Naive thymus-derived CD4-positive, alpha-beta T cell (primary cell): Measurements from ENCODE around the gene MPV17L. TPM values are rescaled to one million over a fixed set of nuclear protein-coding genes. Genes with fewer than 3 reads are reported as not detected.
"Not testable (repeated sequence)": the region's sequence is repeated elsewhere in the genome, so short reads cannot be mapped to it uniquely, and the experiment has no call there.

ENCODE experiments used
- ATAC-seq: fragments of 150-1000 bp; cut with Tn5 transposase; 2 replicates; pipeline ENCODE4 v1.10.0; 2021; ENCODE audit warnings: mild to moderate bottlenecking, moderate library complexity
- CTCF ChIA-PET: fragments of 350-600 bp; sonication (Branson Sonifier 250); formaldehyde crosslinking; loops from one replicate; lab custom pipeline; 2021; ENCODE audit warnings: antibody characterized with exemption; lab: Charles Lee
- POLR2A ChIA-PET: fragments of 350-600 bp; sonication (Branson Sonifier 250); formaldehyde crosslinking; loops from one replicate; lab custom pipeline; 2021; ENCODE audit warnings: antibody characterized with exemption, inconsistent platforms; lab: Charles Lee
- DNase-seq, 9 donors: peaks; one replicate each; pipeline versions ENCODE4 v3.0.0 to v3.0.0-alpha.2; 2020 to 2022; ENCODE audit warnings: mixed read lengths in 1 of 9
- H3K27ac ChIP-seq: one replicate; pipeline ENCODE4 v1.7.0; 2013; ENCODE audit warnings: mild to moderate bottlenecking, low read depth, low read length, moderate library complexity
- H3K27me3 ChIP-seq, 2 donors: one replicate each; pipeline ENCODE4 v1.7.0; 2013; ENCODE audit warnings: low read length in 2 of 2, mild to moderate bottlenecking in 2 of 2, moderate library complexity in 2 of 2; ENCODE audit not compliant: control insufficient read depth in 2 of 2, insufficient read depth in 2 of 2
- H3K36me3 ChIP-seq, 3 experiments: 1 replicate in 2 of 3; 2 replicates in 1 of 3; pipeline ENCODE4 v1.7.0; 2013; ENCODE audit warnings: low read length in 3 of 3, mild to moderate bottlenecking in 3 of 3, moderate library complexity in 1 of 3; ENCODE audit not compliant: insufficient read depth in 3 of 3, control insufficient read depth in 2 of 3
- H3K4me1 ChIP-seq, 2 donors: one replicate each; pipeline ENCODE4 v1.7.0; 2013; ENCODE audit warnings: low read length in 2 of 2, mild to moderate bottlenecking in 2 of 2, moderate library complexity in 1 of 2; ENCODE audit not compliant: control insufficient read depth in 2 of 2, insufficient read depth in 2 of 2
- H3K4me3 ChIP-seq: 2 replicates; pipeline ENCODE4 v1.7.0; 2013; ENCODE audit warnings: mild to moderate bottlenecking, low read length
- H3K9me3 ChIP-seq, 3 experiments: 1 replicate in 2 of 3; 2 replicates in 1 of 3; pipeline ENCODE4 v1.7.0; 2013; ENCODE audit warnings: low read length in 3 of 3; ENCODE audit not compliant: control insufficient read depth in 2 of 3
- H3K27ac Mint-ChIP-seq, 9 donors: one replicate each; pipeline ENCODE4 v1.8.0; 2020 to 2022; ENCODE audit warnings: mixed read lengths in 9 of 9, mild to moderate bottlenecking in 8 of 9, moderate library complexity in 5 of 9, inconsistent platforms in 2 of 9
- H3K27me3 Mint-ChIP-seq, 5 donors: one replicate each; pipeline ENCODE4 v1.8.0; 2021 to 2022; ENCODE audit warnings: mixed read lengths in 5 of 5, mild to moderate bottlenecking in 1 of 5
- H3K36me3 Mint-ChIP-seq, 5 donors: one replicate each; pipeline ENCODE4 v1.8.0; 2020 to 2022; ENCODE audit warnings: mixed read lengths in 5 of 5, mild to moderate bottlenecking in 3 of 5, inconsistent platforms in 1 of 5
- H3K4me1 Mint-ChIP-seq, 7 donors: one replicate each; pipeline ENCODE4 v1.8.0; 2020 to 2022; ENCODE audit warnings: mixed read lengths in 7 of 7, mild to moderate bottlenecking in 3 of 7, inconsistent platforms in 1 of 7
- H3K4me3 Mint-ChIP-seq, 10 donors: one replicate each; pipeline ENCODE4 v1.8.0; 2020 to 2022; ENCODE audit warnings: mild to moderate bottlenecking in 10 of 10, mixed read lengths in 10 of 10, moderate library complexity in 6 of 10, inconsistent platforms in 2 of 10
- H3K9me3 Mint-ChIP-seq, 11 donors: one replicate each; pipeline ENCODE4 v1.8.0; 2020 to 2022; ENCODE audit warnings: mixed read lengths in 11 of 11, mild to moderate bottlenecking in 4 of 11, inconsistent platforms in 1 of 11, moderate library complexity in 1 of 11
- intact Hi-C, 2 donors: fragments of 100-400 bp; cut with micrococcal nuclease; formaldehyde crosslinking; loops; one replicate each; pipeline ENCODE4 v1.15.1; 2023
- polyA plus RNA-seq, 2 donors: library from polyadenylated mRNA; unstranded; fragments of 300-500 nt; fragmentation: Illumina TruSeq; gene quantifications; one replicate each; pipeline ENCODE4 v1.2.3, GENCODE V29; 2021
- total RNA-seq, 6 experiments: library from RNA in 5 of 6; stranded (reverse) in 5 of 6; gene quantifications; 1 replicate in 5 of 6; 2 replicates in 1 of 6; pipeline ENCODE4 v1.2.3 and lab custom pipeline; 2021 to 2026

MPV17L gene
- total and polyA plus RNA-seq, 7 experiments from 2014 or later, result 0.05 to 0.31 (median 0.12) TPM; not detected in 4

GRCh38 chr16:15398618-15399316, 3.2 kb downstream of the MPV17L start:
- no peak for DNase-seq
- no peaks in the 10 kb centered on the region for H3K4me1 ChIP-seq
- no peaks in the 10 kb centered on the region for H3K36me3 ChIP-seq
- Mint-ChIP-seq H3K4me3 (no peak overlapping the region), H3K27me3 (peaks cover 17 to 39% (median 26%) of the 10 kb centered on the region in 5 donors), H3K36me3 (no peaks in the 10 kb centered on the region), H3K9me3 (peaks cover 0 to 4% (median 0%) of the 10 kb centered on the region in 11 donors), H3K4me1 (peaks cover 0 to 4% (median 0%) of the 10 kb centered on the region in 7 donors), H3K27ac (no peak overlapping the region)
- ChIA-PET CTCF (interaction anchor here (0.6 kb wide), 1 partner anchor 935 kb away, joined by 3 read pairs; no protein-coding TSS in a partner anchor), POLR2A (interaction anchor here (0.7 kb wide), 1 partner anchor 243 kb away, joined by 3 read pairs; no protein-coding TSS in a partner anchor)
- intact Hi-C loops, result no loop called here
- no peak for ATAC-seq
- H3K4me3 ChIP-seq, result no peak overlapping the region
- H3K27me3 ChIP-seq, result no peaks in the 10 kb centered on the region
- H3K27ac ChIP-seq, result no peak overlapping the region
- no peaks in the 10 kb centered on the region for H3K9me3 ChIP-seq

- DNase-seq, result no peak
- intact Hi-C loops, result no loop called here
Measured at GRCh38 chr16:15399317-15399716, 3.8 kb downstream of the MPV17L start.

GRCh38 chr16:15400314-15400713, 4.8 kb downstream of the MPV17L start:
- H3K4me3 Mint-ChIP-seq, DNase-seq, H3K9me3 ChIP-seq, H3K36me3 Mint-ChIP-seq, intact Hi-C loops, H3K27me3 ChIP-seq, ATAC-seq, H3K4me1 ChIP-seq, POLR2A ChIA-PET, H3K9me3 Mint-ChIP-seq, CTCF ChIA-PET, H3K27ac ChIP-seq, H3K27ac Mint-ChIP-seq, H3K4me3 ChIP-seq, H3K36me3 ChIP-seq, H3K4me1 Mint-ChIP-seq: not testable (repeated sequence)
- H3K27me3 Mint-ChIP-seq, result peaks cover 11 to 28% (median 20%) of the 10 kb centered on the region in 5 donors

More at GRCh38 chr16:15399317-15399716, 3.8 kb downstream of the MPV17L start:
- Mint-ChIP-seq H3K4me1 (peaks cover 0 to 4% (median 0%) of the 10 kb centered on the region in 7 donors), H3K36me3 (no peaks in the 10 kb centered on the region), H3K4me3 (no peak overlapping the region), H3K27ac (peak overlapping the region in 1 of 9 donors; percentile 36), H3K9me3 (peaks cover 0 to 4% (median 0%) of the 10 kb centered on the region in 11 donors), H3K27me3 (peaks cover 16 to 36% (median 26%) of the 10 kb centered on the region in 5 donors)
- no peaks in the 10 kb centered on the region for H3K9me3 ChIP-seq
- no peaks in the 10 kb centered on the region for H3K27me3 ChIP-seq
- no peak overlapping the region for H3K27ac ChIP-seq
- ChIA-PET POLR2A (interaction anchor here (0.7 kb wide), 1 partner anchor 243 kb away, joined by 3 read pairs; no protein-coding TSS in a partner anchor), CTCF (no interaction called here)
- ATAC-seq, result no peak
- no peak overlapping the region for H3K4me3 ChIP-seq
- no peaks in the 10 kb centered on the region for H3K4me1 ChIP-seq
- H3K36me3 ChIP-seq, result no peaks in the 10 kb centered on the region

- Mint-ChIP-seq H3K4me1 (peaks cover 0 to 2% (median 0%) of the 10 kb centered on the region in 7 donors), H3K27me3 (peaks cover 3 to 19% (median 11%) of the 10 kb centered on the region in 5 donors), H3K36me3 (no peaks in the 10 kb centered on the region), H3K4me3 (no peak overlapping the region), H3K9me3 (no peaks in the 10 kb centered on the region), H3K27ac (no peak overlapping the region)
- no peaks in the 10 kb centered on the region for H3K4me1 ChIP-seq
- ATAC-seq, result no peak
- no peaks in the 10 kb centered on the region for H3K27me3 ChIP-seq
- H3K9me3 ChIP-seq, result no peaks in the 10 kb centered on the region
- POLR2A ChIA-PET, result no interaction called here
- no peaks in the 10 kb centered on the region for H3K36me3 ChIP-seq
- H3K27ac ChIP-seq, result no peak overlapping the region
- CTCF ChIA-PET, result no interaction called here
- DNase-seq, result no peak
- no peak overlapping the region for H3K4me3 ChIP-seq
- intact Hi-C loops, result no loop called here
Measured at GRCh38 chr16:15401972-15402371, 6.4 kb downstream of the MPV17L start.

GRCh38 chr16:15403392-15403995, 7.9 kb downstream of the MPV17L start:
- Histone ChIP-seq H3K27ac (no peak overlapping the region), H3K27me3 (no peaks in the 10 kb centered on the region), H3K4me3 (no peak overlapping the region), H3K4me1 (no peaks in the 10 kb centered on the region), H3K9me3 (no peaks in the 10 kb centered on the region), H3K36me3 (no peaks in the 10 kb centered on the region)
- H3K36me3 Mint-ChIP-seq, result no peaks in the 10 kb centered on the region
- H3K27me3 Mint-ChIP-seq, result peaks cover 0 to 12% (median 7%) of the 10 kb centered on the region in 5 donors
- no peak overlapping the region for H3K27ac Mint-ChIP-seq
- POLR2A ChIA-PET, result no interaction called here
- no peaks in the 10 kb centered on the region for H3K9me3 Mint-ChIP-seq
- intact Hi-C loops, result no loop called here
- ATAC-seq, result no peak
- CTCF ChIA-PET, result no interaction called here
- peaks cover 0 to 2% (median 0%) of the 10 kb centered on the region in 7 donors for H3K4me1 Mint-ChIP-seq
- H3K4me3 Mint-ChIP-seq, result no peak overlapping the region
- no peak for DNase-seq

- H3K4me3 Mint-ChIP-seq, ATAC-seq, H3K27me3 ChIP-seq, H3K4me1 ChIP-seq, intact Hi-C loops, H3K4me1 Mint-ChIP-seq, CTCF ChIA-PET, H3K27ac Mint-ChIP-seq, H3K36me3 ChIP-seq, DNase-seq, H3K36me3 Mint-ChIP-seq, H3K4me3 ChIP-seq, H3K27ac ChIP-seq, H3K9me3 ChIP-seq, H3K9me3 Mint-ChIP-seq, POLR2A ChIA-PET: not testable (repeated sequence)
- peaks cover 0 to 11% (median 4%) of the 10 kb centered on the region in 5 donors for H3K27me3 Mint-ChIP-seq
Measured at GRCh38 chr16:15404091-15404490, 8.5 kb downstream of the MPV17L start.
